Panc1 (cell line): ENCODE data around the gene SH2D6.

ENCODE experiments used
- POLR2AphosphoS5 ChIP-seq: IDR thresholded peaks from 2 replicates; pipeline ENCODE4 v1.6.1; 2012; ENCODE audit warnings: mild to moderate bottlenecking, low read depth, low read length, moderate library complexity
- SIN3A ChIP-seq: IDR thresholded peaks from 2 replicates; pipeline ENCODE4 v1.6.1; 2012; ENCODE audit warnings: low read depth, mild to moderate bottlenecking, low read length, moderate library complexity, borderline replicate concordance; ENCODE audit not compliant: insufficient read depth
- TF ChIP-seq, protein P1 (sequence below): fragments of 450-650 bp; IDR thresholded peaks from 2 replicates; pipeline ENCODE4 v1.5.1; 2017; ENCODE audit warnings: mild to moderate bottlenecking
- TF ChIP-seq, protein P2 (sequence below), 2 experiments: IDR thresholded peaks; 2 replicates each; pipeline ENCODE4 v1.6.1; 2011 to 2012; ENCODE audit warnings: low read depth in 2 of 2, control low read depth in 1 of 2, low read length in 1 of 2, mild to moderate bottlenecking in 1 of 2, moderate library complexity in 1 of 2; ENCODE audit not compliant: insufficient read depth in 1 of 2

DNA sequence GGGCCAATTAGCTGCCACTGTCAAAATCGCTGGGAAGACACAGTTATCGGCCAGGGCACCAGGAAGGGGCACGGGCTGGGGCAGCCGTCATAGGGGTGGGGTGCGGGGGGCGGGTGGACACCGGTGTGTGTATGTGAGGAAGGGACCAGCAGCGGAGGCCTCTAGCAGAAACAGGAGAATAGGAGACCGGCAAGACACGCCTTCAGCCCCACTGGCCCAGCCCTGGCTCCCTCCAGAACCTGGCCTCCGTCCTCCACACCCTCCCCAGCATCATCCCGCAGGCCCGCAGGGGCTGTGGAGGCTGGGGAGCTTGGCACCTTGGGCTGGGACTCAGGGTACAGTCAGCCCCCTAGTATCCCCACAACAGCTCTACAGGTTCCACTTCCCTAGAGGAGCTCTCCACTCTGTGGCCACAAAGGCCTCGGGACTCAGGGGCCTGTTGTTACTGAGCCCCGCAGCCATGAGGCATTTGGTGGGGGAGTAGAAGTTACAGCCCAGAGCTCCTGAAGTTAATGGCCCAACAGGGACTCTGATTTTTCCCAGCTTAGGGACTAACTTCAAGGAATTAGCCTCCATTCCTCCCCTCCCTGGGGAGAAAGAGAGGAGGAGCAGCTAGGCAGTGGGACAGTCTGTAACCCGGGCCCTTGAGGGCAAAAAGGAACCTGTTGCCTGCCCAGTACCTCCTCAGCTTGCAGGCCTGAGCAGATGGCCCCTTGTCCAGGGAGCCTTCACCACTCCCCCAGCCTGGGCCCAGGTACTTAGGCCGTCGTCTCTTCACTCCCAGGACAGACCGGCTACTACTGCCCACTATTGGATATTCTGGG, 19.9 kb downstream of the SH2D6 start:
- TF ChIP-seq, protein P1, sequence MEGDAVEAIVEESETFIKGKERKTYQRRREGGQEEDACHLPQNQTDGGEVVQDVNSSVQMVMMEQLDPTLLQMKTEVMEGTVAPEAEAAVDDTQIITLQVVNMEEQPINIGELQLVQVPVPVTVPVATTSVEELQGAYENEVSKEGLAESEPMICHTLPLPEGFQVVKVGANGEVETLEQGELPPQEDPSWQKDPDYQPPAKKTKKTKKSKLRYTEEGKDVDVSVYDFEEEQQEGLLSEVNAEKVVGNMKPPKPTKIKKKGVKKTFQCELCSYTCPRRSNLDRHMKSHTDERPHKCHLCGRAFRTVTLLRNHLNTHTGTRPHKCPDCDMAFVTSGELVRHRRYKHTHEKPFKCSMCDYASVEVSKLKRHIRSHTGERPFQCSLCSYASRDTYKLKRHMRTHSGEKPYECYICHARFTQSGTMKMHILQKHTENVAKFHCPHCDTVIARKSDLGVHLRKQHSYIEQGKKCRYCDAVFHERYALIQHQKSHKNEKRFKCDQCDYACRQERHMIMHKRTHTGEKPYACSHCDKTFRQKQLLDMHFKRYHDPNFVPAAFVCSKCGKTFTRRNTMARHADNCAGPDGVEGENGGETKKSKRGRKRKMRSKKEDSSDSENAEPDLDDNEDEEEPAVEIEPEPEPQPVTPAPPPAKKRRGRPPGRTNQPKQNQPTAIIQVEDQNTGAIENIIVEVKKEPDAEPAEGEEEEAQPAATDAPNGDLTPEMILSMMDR, result no peak
- TF ChIP-seq POLR2AphosphoS5 (no peak), SIN3A (no peak)
- TF ChIP-seq, protein P2, sequence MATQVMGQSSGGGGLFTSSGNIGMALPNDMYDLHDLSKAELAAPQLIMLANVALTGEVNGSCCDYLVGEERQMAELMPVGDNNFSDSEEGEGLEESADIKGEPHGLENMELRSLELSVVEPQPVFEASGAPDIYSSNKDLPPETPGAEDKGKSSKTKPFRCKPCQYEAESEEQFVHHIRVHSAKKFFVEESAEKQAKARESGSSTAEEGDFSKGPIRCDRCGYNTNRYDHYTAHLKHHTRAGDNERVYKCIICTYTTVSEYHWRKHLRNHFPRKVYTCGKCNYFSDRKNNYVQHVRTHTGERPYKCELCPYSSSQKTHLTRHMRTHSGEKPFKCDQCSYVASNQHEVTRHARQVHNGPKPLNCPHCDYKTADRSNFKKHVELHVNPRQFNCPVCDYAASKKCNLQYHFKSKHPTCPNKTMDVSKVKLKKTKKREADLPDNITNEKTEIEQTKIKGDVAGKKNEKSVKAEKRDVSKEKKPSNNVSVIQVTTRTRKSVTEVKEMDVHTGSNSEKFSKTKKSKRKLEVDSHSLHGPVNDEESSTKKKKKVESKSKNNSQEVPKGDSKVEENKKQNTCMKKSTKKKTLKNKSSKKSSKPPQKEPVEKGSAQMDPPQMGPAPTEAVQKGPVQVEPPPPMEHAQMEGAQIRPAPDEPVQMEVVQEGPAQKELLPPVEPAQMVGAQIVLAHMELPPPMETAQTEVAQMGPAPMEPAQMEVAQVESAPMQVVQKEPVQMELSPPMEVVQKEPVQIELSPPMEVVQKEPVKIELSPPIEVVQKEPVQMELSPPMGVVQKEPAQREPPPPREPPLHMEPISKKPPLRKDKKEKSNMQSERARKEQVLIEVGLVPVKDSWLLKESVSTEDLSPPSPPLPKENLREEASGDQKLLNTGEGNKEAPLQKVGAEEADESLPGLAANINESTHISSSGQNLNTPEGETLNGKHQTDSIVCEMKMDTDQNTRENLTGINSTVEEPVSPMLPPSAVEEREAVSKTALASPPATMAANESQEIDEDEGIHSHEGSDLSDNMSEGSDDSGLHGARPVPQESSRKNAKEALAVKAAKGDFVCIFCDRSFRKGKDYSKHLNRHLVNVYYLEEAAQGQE (IDR thresholded peaks at IDR 0.05; ENCODE audit: insufficient read depth in 1 of 2, low read depth in 2 of 2, low read length in 1 of 2), result no peak
